GM21619 (cell line): ENCODE results near the gene MTA3.
"Not testable (repeated sequence)": the region's sequence is repeated elsewhere in the genome, so short reads cannot be mapped to it uniquely, and the experiment has no call there.

Source experiments
- ATAC-seq: cut with Tn5 transposase; IDR thresholded peaks from one replicate; pipeline ENCODE4 v1.9.1; 2021; ENCODE audit not compliant: unreplicated experiment

The MTA3 gene

DNA sequence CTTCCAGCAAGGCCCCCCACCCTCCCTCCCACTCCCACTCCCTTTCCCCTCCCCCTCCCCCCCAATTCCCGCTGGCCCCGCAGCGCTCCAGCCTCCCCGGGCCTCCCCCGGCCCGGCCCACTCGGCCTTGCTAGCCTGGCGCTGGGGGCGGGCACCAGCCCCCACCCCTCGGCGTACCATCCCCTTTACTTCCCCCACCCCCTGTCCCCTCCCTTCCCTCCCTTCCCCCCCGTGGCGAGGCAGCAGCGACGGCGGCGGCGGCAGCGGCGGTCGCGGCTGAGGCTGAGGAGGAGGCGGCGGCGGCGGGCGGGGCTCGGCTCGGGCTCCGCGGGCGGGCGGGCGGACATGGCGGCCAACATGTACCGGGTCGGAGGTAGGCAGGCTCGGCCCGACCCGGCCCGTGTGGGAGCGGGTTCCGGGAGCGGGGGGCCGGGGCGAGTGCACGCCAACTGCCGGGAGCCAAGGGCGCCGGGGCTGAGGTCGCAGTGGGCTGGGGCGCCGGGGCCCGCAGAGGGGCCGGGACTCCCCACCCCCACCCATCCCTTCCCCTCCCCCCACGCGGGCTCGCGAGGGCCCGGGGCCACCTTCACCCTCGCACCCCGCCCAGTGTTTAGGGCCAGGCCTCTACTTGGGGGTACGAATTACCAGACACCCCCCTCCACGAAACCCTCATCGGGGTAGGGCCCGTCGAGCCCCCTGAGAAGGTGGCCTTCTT, at the start of gene MTA3:
Gene MTA3 (plus strand): TSS at position 232 of the 715 bp plus-strand sequence. CDS start 114 bp downstream, at position 346.
- peak; percentile 9 for ATAC-seq

GRCh38 chr2:42519624-42520023, 48.8 kb upstream of the MTA3 start:
- ATAC-seq: no peak

DNA sequence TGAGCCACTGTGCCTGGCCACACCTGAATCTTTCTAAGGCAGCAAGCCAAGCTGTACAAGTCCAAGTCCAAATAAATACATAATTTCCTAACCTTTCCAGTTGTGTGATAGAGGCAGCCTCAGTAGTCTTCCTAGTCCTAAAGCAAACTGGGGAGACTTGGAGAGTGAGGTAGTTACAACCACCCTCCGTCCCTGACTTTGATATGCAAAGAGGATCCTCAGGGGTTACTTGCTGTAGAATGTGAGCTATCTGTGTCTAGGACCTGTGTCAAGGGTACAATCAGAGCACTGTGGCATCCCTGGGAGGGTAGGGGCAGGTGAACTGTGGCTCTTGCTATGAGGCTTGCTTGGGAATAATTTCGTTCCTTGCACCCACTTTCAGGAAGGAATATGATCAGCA, 46.4 kb upstream of the MTA3 start:
- ATAC-seq: no peak

DNA sequence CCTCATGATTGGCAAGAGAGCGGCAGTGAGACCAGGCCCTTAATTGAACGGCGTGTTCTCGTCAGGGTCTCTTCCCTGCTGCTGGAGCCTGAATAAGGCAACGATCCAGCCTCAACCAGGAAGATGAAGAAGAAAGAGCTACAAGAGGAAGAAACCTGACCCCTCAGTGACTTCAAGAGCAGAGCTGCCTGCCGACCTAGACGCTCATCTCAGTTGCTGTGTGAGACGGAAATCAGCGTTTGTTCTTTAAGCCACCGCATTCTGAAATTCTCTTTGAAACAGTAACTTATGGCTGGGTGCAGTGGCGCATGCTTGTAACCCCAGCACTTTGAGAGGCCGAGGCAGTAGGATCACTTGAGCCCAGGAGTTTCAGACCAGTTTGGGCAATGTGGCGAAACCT, 45.1 kb upstream of the MTA3 start:
- no peak for ATAC-seq

- no peak for ATAC-seq
These were observed 36.0 kb upstream of the MTA3 start for GRCh38 chr2:42532397-42532796.

DNA sequence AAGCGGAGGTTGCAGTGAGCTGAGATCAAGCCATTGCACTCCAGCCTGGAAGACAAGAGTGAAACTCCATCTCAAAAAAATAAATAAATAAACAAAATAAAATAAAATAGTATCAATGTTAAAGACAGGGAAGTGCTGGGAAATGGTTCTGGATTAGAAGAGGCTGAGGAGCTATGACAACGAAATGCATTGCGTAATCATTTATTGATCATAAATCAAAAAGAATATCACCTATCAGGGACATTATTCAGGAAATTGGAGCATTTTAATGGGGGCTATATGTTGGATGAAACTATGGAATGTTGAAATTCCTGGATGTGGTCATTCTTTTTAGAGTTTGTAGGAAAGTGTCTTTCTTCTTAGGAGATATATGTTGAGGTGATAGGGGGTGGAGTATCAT, 30.9 kb upstream of the MTA3 start:
- ATAC-seq: no peak

DNA sequence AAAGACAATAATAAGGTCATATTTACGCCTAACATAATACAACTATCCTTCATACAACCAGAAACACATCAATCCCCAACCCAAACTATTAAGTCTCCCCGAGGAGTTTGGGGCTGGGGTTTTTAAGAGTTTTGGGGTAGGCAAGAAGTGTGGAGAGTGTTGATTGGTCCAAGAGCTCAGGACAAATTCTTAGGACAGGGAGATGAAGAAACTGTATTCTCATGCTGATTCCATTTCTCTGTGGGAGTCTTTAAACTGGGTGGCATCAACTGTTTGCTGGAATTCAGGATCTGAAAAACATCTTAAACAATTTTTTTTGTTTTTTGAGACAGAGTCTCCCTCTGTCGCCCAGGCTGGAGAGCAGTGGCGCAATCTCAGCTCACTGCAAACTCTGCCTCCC, 25.6 kb upstream of the MTA3 start:
- ATAC-seq: no peak

DNA sequence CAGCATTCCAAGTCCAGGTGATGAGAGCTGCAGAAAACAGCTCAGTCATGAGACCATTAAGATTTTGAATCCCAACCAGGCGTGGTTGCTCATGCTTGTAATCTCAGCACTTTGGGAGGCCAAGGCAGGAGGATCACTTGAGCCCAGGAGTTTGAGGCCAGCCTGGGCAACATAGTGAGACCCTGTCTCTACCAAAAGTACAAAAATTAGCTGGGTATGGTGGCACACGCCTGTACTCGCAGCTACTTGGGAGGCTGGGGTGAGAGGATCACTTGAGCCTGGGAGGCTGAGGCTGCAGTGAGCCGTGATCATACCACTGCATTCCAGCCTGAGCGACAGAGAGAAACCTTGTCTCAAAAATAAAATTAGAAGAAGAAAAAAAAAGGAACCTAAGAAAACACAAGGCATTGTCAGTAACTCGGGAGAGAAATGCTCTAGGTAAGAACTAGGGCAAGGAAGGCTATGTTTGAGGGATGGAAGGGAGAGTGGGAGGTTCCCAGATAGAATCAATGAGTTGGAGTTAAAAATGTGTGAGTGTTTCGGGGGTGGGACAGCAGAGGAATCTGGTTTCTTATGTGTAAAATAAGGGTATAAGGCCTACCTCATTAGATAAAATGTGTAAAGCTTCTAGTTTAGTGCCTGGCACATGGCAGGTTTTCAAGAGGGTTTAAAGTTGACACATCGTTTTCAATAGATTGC, 23.3 kb upstream of the MTA3 start:
- no peak for ATAC-seq

DNA sequence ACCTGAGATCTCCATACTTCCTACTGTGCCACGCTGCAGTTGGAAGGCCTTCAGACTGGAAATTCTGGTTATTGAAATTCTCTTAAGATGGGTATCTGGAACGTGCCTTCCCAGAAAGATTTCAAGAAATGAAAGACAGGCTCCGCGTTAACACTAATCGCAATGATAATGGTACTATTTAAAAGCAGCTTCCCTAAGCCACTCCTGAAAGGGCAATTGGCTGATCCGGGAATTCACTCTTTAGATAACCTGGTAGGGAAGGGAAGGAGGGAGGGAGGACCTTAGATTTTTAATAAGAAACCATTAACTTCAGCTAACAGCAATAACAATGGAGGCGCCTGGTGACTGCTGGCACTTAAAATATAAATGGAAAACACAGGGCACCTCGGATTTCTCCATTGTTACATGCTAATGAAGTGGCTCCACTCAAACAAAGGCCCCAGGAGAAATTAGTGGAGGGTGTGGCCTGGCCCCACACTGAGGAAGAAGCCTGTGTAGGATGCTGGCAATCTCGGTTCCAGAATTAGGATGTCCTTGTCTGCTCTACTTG, 22.5 kb upstream of the MTA3 start:
- no peak for ATAC-seq

DNA sequence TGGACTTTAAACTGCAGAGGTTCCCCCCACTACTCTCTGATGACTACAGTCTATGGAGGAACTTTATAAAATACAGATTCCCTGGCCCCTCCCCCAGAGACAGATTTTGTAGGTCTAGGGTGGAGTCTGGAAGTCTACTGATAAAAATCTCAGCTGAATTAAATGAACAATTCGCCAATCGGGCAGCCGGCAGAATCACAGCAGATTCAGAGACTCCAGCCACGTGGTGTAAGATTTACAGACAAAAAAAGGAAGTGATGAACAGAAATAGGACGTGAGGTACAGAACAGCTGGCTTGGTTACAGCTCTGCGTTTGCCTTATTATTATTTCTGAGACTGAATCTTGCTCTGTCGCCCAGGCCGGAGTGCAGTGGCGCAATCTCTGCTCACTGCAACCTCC, 21.4 kb upstream of the MTA3 start:
- peak; percentile 78 for ATAC-seq

DNA sequence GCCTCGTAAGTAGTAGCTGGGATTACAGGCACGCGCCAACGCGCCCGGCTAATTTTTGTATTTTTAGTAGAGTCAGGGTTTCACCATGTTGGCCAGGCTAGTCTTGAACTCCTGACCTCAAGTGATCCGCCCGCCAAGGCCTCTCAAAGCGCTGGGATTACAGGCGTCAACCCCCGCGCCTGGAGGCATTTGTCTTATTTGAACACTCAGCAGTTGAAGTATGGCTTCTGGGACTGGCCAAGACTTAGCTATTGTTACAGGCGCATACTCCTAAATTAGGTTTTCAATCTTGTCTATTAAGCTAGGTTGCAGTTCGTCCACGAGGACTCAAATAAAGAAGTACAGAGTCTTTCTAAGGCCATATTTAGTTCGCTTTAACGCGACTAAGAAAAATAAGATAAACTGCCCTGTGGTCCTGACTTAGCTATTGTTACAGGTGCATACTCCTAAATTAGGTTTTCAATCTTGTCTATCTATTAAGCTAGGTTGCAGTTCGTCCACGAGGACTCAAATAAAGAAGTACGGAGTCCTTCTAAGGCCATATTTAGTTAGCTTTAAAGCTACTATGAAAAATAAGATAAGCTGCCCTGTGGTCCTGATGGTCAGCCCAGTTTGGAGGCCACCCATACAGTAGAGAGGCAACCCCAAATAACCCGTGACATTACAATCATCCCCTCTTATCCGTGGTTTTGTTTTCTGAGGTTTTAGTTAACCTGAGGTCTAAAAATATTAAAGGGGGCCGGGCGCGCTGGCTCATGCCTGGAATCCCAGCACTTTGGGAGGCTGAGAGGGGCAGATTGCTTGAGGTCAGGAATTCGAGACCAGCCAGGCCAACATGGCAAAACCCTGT, 20.8 kb upstream of the MTA3 start:
- no peak for ATAC-seq

- ATAC-seq: no peak
These were observed 17.6 kb upstream of the MTA3 start for GRCh38 chr2:42550870-42551269.

DNA sequence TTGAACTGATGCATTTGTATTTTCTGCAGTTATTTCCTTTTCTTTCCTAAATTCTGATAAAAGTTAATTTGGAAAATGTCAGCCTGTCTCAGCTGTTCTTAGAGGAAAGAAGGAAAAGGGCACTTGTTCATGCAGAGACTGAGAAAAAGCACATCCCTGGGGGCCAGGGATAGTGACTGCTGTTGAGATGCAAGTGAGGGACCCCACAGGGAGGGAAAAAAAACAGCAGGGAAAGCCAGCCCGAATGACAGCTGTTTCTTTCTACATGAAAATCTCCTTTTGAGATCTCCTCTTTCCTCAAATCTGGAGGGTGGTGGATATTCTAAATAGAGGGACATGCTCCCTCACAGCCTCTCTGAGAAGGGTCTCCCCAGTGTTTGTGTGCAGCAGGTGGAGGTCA, 14.0 kb upstream of the MTA3 start:
- ATAC-seq: no peak

GRCh38 chr2:42556315-42556890, 12.0 kb upstream of the MTA3 start:
- no peak for ATAC-seq

DNA sequence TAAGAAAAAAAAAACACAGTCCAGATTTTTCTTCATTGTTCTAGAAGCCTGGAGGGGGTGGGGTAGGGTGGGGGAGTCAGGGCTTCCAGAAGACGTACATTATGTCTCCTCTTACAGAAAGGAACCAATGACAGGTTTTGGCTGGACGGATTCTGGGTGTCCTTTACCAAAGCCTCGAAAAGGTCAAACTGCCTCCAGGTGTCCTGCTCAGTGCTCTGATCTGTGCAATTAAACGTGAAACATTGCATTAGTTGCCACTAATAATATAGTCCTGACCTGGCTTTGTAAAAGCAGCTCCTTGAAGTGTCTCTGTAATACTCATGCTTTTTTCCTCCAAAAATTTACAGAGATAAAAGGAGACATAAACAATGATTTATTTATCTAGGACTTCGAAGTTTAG, 11.1 kb upstream of the MTA3 start:
- ATAC-seq: no peak

DNA sequence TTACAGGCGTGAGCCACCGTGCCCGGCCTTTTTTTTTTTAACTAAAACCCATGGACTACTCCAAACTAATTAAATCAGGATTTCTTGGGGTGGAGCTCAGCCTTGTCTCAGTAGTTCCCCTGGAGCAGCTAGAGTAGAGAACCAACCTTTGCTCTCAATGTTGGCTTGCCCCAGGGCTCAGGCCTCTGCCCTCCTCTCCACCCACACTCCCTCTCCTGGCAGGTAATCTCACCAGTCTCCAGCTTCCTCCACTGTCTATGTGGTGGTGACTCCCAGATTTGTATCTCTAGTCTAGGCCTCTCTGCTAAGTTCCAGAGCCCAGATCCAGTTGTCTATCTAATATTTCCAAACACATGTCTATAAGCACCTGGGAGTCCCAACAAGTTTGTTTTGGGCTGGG, 9.6 kb upstream of the MTA3 start:
- no peak for ATAC-seq

- ATAC-seq: not testable (repeated sequence)
These were observed 8.3 kb upstream of the MTA3 start for GRCh38 chr2:42560133-42560532.

GRCh38 chr2:42560899-42561298, 7.5 kb upstream of the MTA3 start:
- no peak for ATAC-seq

DNA sequence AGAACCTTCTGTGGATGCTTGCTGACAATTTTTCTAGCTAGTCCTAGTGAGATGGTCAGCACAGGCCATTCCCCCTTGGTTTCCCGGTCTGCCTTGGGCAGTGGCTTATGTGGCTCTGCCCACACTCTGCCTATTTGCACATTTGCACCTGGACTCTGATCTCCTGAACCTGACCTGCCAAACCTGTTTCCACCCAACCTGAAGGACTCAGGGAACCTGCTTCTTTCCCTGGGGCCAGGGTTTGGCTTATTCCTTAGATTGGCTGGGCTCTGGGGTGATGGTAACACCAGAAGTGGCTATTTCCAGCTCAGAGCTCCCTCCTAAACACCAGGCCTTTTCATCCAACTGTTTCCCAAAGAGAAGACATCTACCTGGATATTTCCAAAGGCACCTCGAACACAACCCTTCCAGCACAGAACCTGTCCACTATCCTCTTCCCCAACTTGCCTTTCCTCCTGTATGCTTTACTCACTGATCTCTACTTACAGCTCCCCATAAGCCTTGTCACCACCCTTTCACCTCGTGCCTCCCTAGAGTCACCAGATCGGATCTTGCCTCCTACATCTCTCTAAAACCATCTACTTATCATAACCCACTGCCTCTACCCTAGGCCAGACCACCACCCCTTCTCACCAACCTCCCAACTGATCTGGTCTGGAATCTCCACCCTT, 5.8 kb upstream of the MTA3 start:
- no peak for ATAC-seq

DNA sequence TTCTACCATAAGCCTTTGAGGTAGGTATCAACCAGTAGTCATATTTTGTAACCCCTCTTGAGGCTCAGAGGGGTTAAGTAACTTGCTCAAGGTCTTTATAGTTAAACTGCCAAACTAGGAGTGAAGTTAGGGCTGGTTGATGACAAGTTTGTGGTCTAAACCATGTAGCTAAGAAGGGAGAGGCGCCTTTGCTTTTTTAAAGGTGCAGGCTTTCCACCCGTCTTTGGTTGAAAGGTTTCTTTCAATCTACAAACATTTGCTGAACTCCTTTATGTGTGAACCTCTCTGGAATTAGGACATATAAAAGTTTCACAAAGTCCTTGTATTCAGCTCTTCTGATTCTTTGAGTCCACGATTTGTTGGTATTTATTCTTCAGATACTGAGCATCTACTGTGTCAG, 2.4 kb upstream of the MTA3 start:
- ATAC-seq: no peak
